HFF-Myc (cell line): ENCODE data around the gene MAGIX.

Experiments
- DNase-seq: peaks from one replicate; pipeline ENCODE4 v3.0.0-alpha.2; 2011; ENCODE audit warnings: low read depth; ENCODE audit errors: extremely low read depth
- H3K4me3 ChIP-seq: replicated peaks from 2 replicates; pipeline ENCODE4 v1.5.1; 2011; ENCODE audit warnings: low read depth, mild to moderate bottlenecking, control low read depth, low read length
- CTCF ChIP-seq: IDR thresholded peaks from 2 replicates; pipeline ENCODE4 v1.5.1; 2012; ENCODE audit warnings: mild to moderate bottlenecking, low read depth, low read length, control low read depth; ENCODE audit errors: missing control alignments

Gene MAGIX

GRCh38 chrX:49192722-49193328 is 30.3 kb downstream of the MAGIX start:
- TF ChIP-seq CTCF: peak; percentile 61
- H3K4me3 ChIP-seq: no peak overlapping the region
- no peak for DNase-seq

- no peak overlapping the region for H3K4me3 ChIP-seq
- no peak for DNase-seq
- TF ChIP-seq CTCF: no peak
Measured at GRCh38 chrX:49193542-49193964, 31.0 kb downstream of the MAGIX start.

GRCh38 chrX:49197543-49198087 is 35.1 kb downstream of the MAGIX start:
- TF ChIP-seq CTCF: no peak
- H3K4me3 ChIP-seq: no peak overlapping the region
- no peak for DNase-seq

GRCh38 chrX:49198540-49199314 is 36.2 kb downstream of the MAGIX start:
- DNase-seq: no peak
- TF ChIP-seq CTCF: no peak
- no peak overlapping the region for H3K4me3 ChIP-seq

GRCh38 chrX:49199315-49199595 is 36.7 kb downstream of the MAGIX start:
- no peak overlapping the region for H3K4me3 ChIP-seq
- DNase-seq: no peak
- TF ChIP-seq CTCF: no peak

- no peak for TF ChIP-seq CTCF
- no peak within 1 kb of the TSS; the same call in 1 of the 2 replicates for H3K4me3 ChIP-seq
- DNase-seq: no peak
Measured at GRCh38 chrX:49199906-49200771, 37.6 kb downstream of the MAGIX start, which contains the start of gene SYP. Gene SYP (minus strand): TSS chrX:49200193. CDS start chrX:49200186, 7 bp downstream.
